GM21423 (cell line): ENCODE results near the gene NUP88.
"Not testable (repeated sequence)": the region's sequence is repeated elsewhere in the genome, so short reads cannot be mapped to it uniquely, and the experiment has no call there.

Experiments
- ATAC-seq: cut with Tn5 transposase; IDR thresholded peaks from one replicate; pipeline ENCODE4 v1.9.1; 2021; ENCODE audit warnings: mild to moderate bottlenecking, moderate library complexity; ENCODE audit not compliant: unreplicated experiment

The NUP88 gene

GRCh38 chr17:5419356-5419958 is at the start of gene NUP88:
NUP88 (minus strand) TSS chr17:5419662; CDS start chr17:5419650, 12 bp downstream.
- ATAC-seq: peak; percentile 91

- peak; percentile 14 for ATAC-seq
These were observed 48.6 kb upstream of the NUP88 start for GRCh38 chr17:5468075-5468473.

- no peak for ATAC-seq
These were observed 48.0 kb upstream of the NUP88 start for GRCh38 chr17:5467416-5467815.

GRCh38 chr17:5466295-5466694 is 46.8 kb upstream of the NUP88 start:
- ATAC-seq: no peak

- ATAC-seq: no peak
These were observed 45.5 kb upstream of the NUP88 start for GRCh38 chr17:5464717-5465507.

- no peak for ATAC-seq
These were observed 27.3 kb upstream of the NUP88 start for GRCh38 chr17:5446786-5447185.

- ATAC-seq: no peak
These were observed 24.7 kb upstream of the NUP88 start for GRCh38 chr17:5444209-5444608.

DNA sequence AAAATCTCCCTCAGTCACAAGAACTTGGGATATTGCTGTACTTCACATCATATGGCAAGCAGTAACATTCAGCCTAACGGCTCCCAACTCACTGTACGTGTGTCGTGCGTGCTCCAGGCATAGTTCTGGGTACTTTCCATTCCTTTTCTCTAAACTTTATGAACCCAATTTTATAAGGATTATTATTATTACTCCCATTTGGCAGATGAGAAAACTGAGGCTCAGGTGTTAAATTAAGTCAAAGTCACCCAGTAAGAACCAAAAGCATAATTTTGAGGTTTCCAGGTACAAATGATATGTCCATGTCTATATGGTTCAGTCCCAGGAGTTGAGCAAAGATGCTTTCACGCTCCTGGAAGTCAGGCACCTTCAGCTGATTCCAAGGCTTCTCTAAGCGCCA is 24.3 kb upstream of the NUP88 start:
- no peak for ATAC-seq

DNA sequence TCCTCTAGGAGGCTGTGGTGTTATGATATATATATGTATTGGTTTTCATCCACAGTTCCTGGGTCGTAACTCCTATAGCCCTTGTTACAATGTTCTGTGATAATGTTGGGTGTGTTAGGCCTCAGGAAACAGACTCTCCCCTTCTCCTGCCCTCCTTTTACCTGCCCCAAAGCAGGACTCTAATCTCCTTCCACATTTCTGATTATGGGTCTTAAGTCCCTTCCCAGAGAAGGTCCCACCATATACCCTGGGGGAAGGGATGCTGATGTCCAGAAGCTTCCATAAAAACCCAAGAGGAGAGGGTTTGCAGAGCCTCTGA is 19.9 kb upstream of the NUP88 start:
- ATAC-seq: no peak

DNA sequence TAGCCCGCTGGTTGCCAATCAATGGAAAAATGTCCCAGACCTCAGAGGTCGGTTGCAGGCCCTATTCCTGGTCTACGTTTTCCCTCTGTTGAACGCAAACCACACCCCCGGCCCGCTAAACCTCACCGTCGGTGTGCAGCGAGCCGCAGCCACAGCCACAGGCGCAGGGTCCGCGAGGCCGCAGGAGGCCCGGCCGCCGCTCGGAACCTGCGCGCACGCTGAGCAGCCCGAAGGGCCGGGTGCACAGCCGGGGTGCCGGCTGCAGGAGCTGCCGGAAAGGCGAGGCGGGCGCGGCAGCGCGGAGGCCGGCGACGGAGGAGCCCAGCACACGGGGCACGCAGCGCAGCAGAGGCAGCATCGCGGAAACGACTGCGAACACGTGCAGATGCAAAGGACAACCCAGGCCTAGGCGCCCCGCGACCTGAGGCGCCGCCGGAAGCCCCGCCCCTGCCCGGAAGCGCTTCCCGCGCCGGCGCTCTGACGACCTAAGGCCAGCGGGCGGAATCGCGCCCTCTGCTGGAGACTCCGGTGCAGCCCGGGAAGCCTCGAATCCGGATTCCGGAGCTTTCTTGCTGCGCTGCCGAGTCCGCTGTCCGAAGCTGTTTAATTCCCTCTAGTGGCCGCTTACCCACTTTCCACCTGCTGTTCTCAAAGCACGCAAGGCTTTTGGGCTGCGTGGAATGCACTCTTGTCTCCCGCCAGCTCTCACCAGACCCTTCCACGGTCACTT is 19.4 kb upstream of the NUP88 start, which contains the start of gene C1QBP:
C1QBP (minus strand) TSS at position 440 of the 730 bp plus-strand sequence; CDS start at position 358, 82 bp downstream.
- peak; percentile 83 for ATAC-seq

GRCh38 chr17:5437721-5438317 is 18.4 kb upstream of the NUP88 start:
- no peak for ATAC-seq

- ATAC-seq: not testable (repeated sequence)
These were observed 16.4 kb upstream of the NUP88 start for GRCh38 chr17:5435781-5436315.

DNA sequence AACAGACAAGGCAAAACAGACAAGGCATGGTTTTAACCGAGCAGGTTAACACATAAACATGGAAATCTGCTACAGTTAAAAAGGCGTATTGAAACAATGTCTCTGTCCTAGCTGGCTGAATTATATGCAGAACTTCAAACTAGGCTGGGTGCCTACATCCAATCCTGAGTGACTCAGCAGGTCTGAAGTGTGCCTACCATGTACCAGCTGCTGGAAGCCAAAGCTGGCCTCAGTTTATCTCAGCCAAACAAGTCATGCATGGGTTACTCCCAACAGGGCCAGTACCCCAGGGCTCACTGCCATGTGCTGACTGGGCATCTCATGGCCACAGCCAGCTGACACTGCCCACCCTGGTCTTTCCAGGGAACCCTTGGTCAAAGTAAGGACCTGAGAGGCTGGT is 15.5 kb upstream of the NUP88 start:
- no peak for ATAC-seq

GRCh38 chr17:5431949-5432556 is 12.6 kb upstream of the NUP88 start:
- ATAC-seq: no peak

- not testable (repeated sequence) for ATAC-seq
These were observed 11.8 kb upstream of the NUP88 start for GRCh38 chr17:5431234-5431633.

DNA sequence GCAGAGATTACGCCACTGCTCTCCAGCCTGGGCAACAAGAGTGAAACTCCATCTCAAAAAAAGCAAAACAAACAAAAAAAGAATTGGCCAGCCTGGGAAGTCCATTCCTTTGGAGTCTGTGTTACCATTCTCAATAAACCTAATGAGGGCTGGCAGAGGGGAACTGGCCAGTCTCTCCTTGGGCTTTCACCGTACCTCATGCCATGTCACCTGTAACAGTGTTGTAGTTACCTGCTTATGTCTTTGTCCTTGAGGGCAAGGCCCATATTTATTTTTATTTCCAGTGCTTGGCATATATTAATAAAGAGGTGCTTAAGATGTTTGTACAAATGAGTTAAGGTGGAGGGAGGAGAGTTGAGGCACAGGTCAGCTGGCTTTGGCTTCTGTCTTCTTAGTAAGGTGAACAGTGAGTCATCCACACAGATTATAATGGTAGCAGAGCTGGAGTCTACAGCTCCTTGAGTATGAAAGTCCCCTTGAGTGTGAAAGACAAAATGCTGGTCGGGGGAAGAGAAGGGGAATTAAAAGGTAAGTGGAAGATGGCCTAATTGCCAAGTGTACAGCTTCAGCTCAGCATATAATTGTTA is 11.0 kb upstream of the NUP88 start:
- no peak for ATAC-seq

- ATAC-seq: no peak
These were observed 9.9 kb upstream of the NUP88 start for GRCh38 chr17:5429191-5429887.

- ATAC-seq: no peak
These were observed 6.4 kb upstream of the NUP88 start for GRCh38 chr17:5425826-5426225.

- no peak for ATAC-seq
These were observed 5.4 kb upstream of the NUP88 start for GRCh38 chr17:5424909-5425308.

DNA sequence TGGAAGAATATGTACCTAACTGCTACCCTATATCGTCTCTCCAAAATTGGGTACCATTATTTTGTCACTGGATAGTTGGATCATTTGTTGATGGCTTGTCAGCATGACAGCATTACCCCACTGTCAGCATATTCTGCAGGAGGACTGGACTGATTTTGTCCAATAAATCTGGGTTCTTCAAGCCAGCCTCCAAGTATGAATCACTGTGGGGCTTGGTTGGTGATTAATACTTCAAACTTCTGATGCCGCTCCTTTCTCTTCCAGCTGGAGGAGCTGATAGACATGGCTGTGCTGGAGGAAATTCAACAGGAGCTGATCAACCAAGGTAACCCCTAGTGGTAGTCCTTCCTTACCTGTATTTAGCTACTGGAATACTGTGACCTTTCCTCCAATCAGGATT is 3.0 kb upstream of the NUP88 start:
- ATAC-seq: no peak
